Bronchial epithelial cell (primary cell): ENCODE results near the gene ANKRD33B. TPM values are rescaled to one million over a fixed set of nuclear protein-coding genes. Genes with fewer than 3 reads are reported as not detected.

Experiments
- DNase-seq: peaks from one replicate; pipeline ENCODE4 v3.0.0-alpha.2; 2010; ENCODE audit warnings: low read depth
- FAIRE-seq: peaks from 2 replicates; lab custom pipeline; 2011; peaks lifted over from hg19 to GRCh38; lab: Jason Lieb, UNC
- H3K27me3 ChIP-seq: 2 replicates; pipeline ENCODE4 v1.5.1; 2011; ENCODE audit warnings: low read length; ENCODE audit not compliant: control insufficient read depth, insufficient read depth
- H3K36me3 ChIP-seq: 2 replicates; pipeline ENCODE4 v1.5.1; 2011; ENCODE audit warnings: low read length; ENCODE audit not compliant: control insufficient read depth, insufficient read depth
- H3K4me3 ChIP-seq: 2 replicates; pipeline ENCODE4 v1.5.1; 2011; ENCODE audit warnings: mild to moderate bottlenecking, low read depth, low read length, control low read depth
- total RNA-seq: library from RNA; depleted of rRNA; stranded (reverse); fragments of >200 nt; gene quantifications from 2 replicates; pipeline ENCODE4 v1.2.1, GENCODE V29; 2014
- TF ChIP-seq, protein P1 (sequence below): IDR thresholded peaks from 2 replicates; pipeline ENCODE4 v1.5.1; 2011; ENCODE audit warnings: mild to moderate bottlenecking, moderate library complexity, low read length, control low read depth, inconsistent platforms; ENCODE audit not compliant: insufficient read depth, severe bottlenecking

ANKRD33B gene
- total RNA-seq, 1 donor from 2014 or later, result under 0.01 TPM

DNA sequence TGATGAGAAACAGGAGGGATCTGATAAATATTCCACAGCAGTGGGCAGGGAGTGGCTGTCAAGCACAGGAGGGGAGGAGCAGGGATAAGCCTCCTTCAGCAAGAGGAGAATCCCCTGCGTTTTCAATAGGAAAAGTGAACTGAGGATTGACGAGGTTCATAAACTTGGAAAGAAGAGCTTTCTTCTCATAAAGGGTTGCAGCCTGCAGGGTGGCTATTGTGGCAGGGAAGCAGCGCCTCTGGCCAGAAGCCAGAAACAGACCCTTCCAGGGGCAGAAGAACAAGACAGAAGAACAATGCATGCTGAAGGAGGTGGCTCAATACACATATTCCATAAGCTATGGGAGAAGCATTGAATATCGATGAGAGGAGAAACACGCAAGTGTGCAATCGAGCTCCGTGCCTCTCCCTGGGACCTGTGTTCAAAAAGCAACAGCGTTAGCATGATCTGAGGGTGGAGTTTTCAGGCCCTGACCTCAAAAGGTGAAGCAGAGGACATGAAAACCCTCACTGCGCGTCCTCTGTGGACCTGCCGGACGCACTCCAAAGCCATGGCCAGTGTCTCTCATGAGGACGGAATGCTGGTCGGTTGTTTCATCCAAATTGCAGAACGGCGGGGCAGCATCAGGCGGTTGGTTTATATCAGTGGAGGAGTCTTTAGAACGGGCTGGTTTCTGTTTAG, 67.6 kb downstream of the ANKRD33B start:
- no peaks in the 10 kb centered on the region for H3K36me3 ChIP-seq
- TF ChIP-seq, protein P1, sequence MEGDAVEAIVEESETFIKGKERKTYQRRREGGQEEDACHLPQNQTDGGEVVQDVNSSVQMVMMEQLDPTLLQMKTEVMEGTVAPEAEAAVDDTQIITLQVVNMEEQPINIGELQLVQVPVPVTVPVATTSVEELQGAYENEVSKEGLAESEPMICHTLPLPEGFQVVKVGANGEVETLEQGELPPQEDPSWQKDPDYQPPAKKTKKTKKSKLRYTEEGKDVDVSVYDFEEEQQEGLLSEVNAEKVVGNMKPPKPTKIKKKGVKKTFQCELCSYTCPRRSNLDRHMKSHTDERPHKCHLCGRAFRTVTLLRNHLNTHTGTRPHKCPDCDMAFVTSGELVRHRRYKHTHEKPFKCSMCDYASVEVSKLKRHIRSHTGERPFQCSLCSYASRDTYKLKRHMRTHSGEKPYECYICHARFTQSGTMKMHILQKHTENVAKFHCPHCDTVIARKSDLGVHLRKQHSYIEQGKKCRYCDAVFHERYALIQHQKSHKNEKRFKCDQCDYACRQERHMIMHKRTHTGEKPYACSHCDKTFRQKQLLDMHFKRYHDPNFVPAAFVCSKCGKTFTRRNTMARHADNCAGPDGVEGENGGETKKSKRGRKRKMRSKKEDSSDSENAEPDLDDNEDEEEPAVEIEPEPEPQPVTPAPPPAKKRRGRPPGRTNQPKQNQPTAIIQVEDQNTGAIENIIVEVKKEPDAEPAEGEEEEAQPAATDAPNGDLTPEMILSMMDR, result no peak
- no peak overlapping the region for H3K4me3 ChIP-seq
- no peak for DNase-seq
- H3K27me3 ChIP-seq, result no peaks in the 10 kb centered on the region
- FAIRE-seq, result no peak

DNA sequence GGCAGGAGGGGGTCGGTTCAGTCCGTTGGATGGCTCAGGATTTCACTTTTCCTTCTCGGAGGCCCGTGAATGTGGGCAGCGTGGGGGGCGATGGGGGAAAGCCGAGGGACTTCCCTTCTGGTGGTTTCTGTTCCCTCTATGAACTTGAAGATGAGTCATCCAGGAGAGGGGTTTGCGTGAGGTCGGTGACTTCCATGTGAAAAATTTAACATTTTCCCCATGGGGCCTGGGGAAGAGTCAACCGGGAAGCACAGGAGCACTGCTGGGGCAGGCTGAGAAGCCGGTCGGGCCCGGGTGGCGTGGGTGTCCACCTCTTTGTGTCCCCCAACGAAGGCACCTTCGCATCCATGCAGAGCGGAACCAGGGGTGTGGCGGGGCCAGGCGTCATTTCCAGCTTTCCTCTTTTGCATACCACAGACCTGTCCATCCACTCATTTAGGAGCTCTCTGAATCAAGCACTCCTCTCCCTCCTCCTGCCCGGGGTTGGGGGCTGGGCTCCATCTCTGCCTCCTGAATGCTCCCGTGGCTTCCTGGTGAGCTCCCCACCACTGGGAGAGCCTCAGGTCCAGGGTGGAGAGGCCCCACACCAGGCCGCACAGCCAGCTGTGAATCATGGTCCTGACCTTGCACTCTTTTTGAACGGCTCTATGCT, 68.4 kb downstream of the ANKRD33B start:
- FAIRE-seq (no peak), DNase-seq (no peak)
- Histone ChIP-seq H3K27me3 (no peaks in the 10 kb centered on the region), H3K36me3 (no peaks in the 10 kb centered on the region), H3K4me3 (no peak overlapping the region)
- TF ChIP-seq, protein P1, result no peak

DNA sequence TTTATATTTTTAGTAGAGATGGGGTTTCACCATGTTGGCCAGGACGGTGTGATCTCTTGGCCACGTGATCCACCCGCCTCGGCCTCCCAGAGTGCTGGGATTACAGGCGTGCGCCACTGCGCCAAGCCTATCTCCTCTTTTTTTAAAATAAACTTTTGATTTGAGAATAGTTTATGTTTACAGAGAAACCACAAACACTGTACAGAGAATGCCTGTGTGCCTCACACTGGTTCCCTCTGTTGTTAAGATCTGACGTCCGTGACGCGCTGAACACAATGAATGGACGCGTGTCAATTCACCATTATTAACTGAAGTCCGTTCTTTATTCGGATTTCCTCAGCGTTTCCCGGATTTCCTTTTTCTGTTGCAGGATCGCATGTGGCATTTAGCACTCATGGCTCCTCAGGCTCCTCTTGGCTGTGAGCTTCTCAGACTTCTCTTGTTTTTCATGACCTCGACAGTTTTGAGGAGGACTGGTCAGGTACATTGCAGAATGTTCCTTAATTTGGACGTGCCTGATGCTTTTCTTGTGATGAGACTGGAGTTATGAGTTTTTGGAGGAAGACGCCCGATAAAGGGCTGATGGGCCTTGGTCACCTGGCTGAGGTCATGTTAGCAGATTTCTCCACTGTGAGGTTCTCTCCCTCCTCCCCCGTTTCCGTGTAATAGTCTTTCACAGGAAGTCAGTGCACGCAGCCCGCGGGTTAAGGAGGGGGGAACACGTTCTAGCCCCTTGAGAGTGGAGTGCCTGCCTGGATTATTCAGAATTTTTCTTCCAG, 69.6 kb downstream of the ANKRD33B start:
- no peak overlapping the region for H3K4me3 ChIP-seq
- DNase-seq, result no peak
- TF ChIP-seq, protein P1, result no peak
- H3K36me3 ChIP-seq, result no peaks in the 10 kb centered on the region
- FAIRE-seq, result no peak
- H3K27me3 ChIP-seq, result no peaks in the 10 kb centered on the region

DNA sequence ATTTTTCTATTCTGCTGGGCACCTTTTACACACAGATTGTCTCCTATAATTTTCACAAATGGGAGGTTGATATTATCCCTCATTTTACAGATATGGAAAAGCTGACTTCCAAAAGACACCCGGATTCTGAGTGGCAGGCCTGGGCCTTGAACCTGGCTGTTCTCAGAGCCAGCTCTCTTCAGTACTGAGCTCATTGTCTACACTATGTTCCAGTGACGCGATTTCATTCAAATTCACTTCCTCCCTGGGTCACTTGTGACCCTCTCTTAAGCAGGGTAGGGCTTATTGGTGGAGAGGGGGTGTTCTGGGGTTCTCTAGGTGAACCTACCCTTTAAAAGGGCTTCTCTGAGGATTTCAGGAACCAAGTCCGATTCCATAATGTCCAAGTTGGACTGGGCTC, 70.2 kb downstream of the ANKRD33B start:
- TF ChIP-seq, protein P1, result no peak
- Histone ChIP-seq H3K27me3 (no peaks in the 10 kb centered on the region), H3K4me3 (no peak overlapping the region), H3K36me3 (no peaks in the 10 kb centered on the region)
- FAIRE-seq (no peak), DNase-seq (no peak)

DNA sequence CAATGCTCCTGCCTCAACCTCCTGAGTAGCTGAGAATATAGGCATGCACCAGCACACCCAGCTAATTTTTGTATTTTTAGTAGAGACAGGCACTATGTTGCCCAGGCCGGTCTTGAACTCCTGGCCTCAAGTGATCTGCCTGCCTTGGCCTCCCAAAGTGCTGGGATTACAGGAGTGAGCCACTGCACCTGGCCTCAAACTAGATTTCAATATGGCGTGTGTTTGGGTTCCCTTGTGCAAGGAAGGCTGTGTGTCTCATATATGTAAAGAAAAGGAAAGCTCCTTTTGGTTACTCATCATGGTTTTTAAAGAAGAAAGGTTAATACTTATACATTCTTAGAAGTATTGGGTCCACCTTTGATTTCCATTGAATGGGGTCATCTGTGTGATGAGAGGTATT, 70.7 kb downstream of the ANKRD33B start:
- Histone ChIP-seq H3K36me3 (no peaks in the 10 kb centered on the region), H3K27me3 (no peaks in the 10 kb centered on the region), H3K4me3 (no peak overlapping the region)
- FAIRE-seq (no peak), DNase-seq (no peak)
- TF ChIP-seq, protein P1, result no peak
